Breast epithelium (tissue), 4 donors: ENCODE data around the gene TSPAN4. TPM values are rescaled to one million over a fixed set of nuclear protein-coding genes. Genes with fewer than 3 reads are reported as not detected.

Experiments
- DNase-seq, 2 donors: peaks; one replicate each; pipeline ENCODE4 v3.0.0-alpha.2; 2019; ENCODE audit warnings: low spot score in 2 of 2
- H3K27ac ChIP-seq, 2 donors: fragments of 200-600 bp; sonication (generic) in 1 of 2; one replicate each; pipeline ENCODE4 v1.5.1; 2016 to 2019; ENCODE audit warnings: mild to moderate bottlenecking in 1 of 2
- H3K27me3 ChIP-seq, 2 donors: fragments of 200-600 bp; sonication (generic) in 1 of 2; one replicate each; pipeline versions ENCODE4 v1.5.1 to v1.6.0; 2017 to 2019; ENCODE audit warnings: control low read depth in 1 of 2, mild to moderate bottlenecking in 1 of 2
- H3K36me3 ChIP-seq: fragments of 200-600 bp; one replicate; pipeline ENCODE4 v1.5.1; 2019
- H3K4me1 ChIP-seq, 2 donors: fragments of 200-600 bp; sonication (generic); one replicate each; pipeline ENCODE4 v1.5.1; 2016 to 2019; ENCODE audit warnings: control low read depth in 1 of 2
- H3K4me3 ChIP-seq, 3 donors: fragments of 200-600 bp; sonication (generic); 1 replicate in 2 of 3; 2 replicates in 1 of 3; pipeline ENCODE4 v1.5.1; 2016 to 2019; ENCODE audit warnings: mild to moderate bottlenecking in 3 of 3, moderate library complexity in 2 of 3
- H3K9me3 ChIP-seq, 2 donors: fragments of 200-600 bp; sonication (generic) in 1 of 2; one replicate each; pipeline ENCODE4 v1.5.1; 2016 to 2019; ENCODE audit warnings: control low read depth in 1 of 2
- CTCF ChIP-seq, 3 donors: fragments of 450-650 bp; IDR thresholded peaks; one replicate each; pipeline ENCODE4 v1.5.1; 2016 to 2017; ENCODE audit warnings: antibody characterized with exemption in 3 of 3, mild to moderate bottlenecking in 3 of 3, moderate library complexity in 3 of 3
- POLR2A ChIP-seq: fragments of 450-650 bp; IDR thresholded peaks from one replicate; pipeline ENCODE4 v1.6.1; 2016; ENCODE audit warnings: antibody characterized with exemption, mild to moderate bottlenecking, moderate library complexity
- POLR2AphosphoS5 ChIP-seq, 3 donors: sonication (generic); formaldehyde crosslinking; IDR thresholded peaks; one replicate each; pipeline ENCODE4 v1.6.1; 2017; ENCODE audit warnings: antibody characterized with exemption in 3 of 3
- intact Hi-C: fragments of 100-400 bp; cut with DNase I; formaldehyde crosslinking; loops from one replicate; pipeline ENCODE4 v1.15.1; 2023; ENCODE audit warnings: low total_unique reads
- total RNA-seq, 3 donors: library from RNA; depleted of rRNA; stranded (reverse); fragments of >200 nt; gene quantifications; one replicate each; pipeline ENCODE4 v1.1.0, GENCODE V29; 2016

The TSPAN4 gene
- total RNA-seq, 3 donors from 2014 or later = 72.4 to 217 (median 107) TPM

- H3K36me3 ChIP-seq = no peaks in the 10 kb centered on the region
- H3K4me1 ChIP-seq = peaks cover 0 to 21% of the 10 kb centered on the region in 2 donors
- TF ChIP-seq POLR2A (no peak), POLR2AphosphoS5 (IDR thresholded peaks at IDR 0.05) (no peak), CTCF (IDR thresholded peaks at IDR 0.05) (peak in 1 of 3 donors; percentile 5)
- no peak for DNase-seq
- peak overlapping the region; percentile 97 to 99 for H3K27ac ChIP-seq
- H3K9me3 ChIP-seq = no peaks in the 10 kb centered on the region
- H3K4me3 ChIP-seq = peak overlapping the region; percentile 72 to 98 (median 96)
- H3K27me3 ChIP-seq = no peaks in the 10 kb centered on the region
- intact Hi-C loops = no loop called here
These were observed 34.0 kb upstream of the TSPAN4 start for GRCh38 chr11:808427-809286.

DNA sequence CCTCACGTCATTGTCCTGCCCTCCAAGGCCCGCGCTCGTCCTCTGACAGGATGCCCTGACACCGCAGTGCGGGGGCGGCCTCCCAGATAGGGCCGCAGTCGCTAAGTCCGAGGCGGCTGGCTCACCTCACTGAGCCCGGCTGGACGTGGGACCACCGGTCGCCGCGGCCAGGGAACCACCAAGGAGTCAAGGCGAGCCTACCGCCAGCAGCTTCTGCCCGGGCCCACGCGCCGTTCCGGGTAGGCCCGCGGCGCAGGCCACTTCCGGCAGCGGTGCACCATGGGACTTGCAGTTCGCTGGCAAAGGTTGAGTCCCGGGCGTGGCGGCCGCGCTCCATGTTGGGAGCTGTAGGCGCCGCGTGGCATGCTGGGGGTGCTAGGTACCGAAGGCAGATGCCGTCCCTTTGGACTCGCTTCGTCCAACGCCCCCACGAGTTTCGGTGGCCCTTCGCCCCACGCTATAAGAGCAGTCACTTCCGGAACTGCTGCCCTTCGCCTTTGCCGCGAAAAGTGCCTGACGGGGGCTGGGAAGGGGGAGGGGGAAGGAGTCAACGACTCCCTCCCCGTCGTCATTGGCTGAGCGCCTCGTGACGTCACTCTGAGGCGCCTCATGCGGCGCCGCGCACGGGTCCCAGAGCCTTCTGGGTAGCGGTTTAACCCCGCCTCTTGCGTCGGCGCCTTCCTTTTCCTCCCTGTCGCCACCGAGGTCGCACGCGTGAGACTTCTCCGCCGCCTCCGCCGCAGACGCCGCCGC, 33.2 kb upstream of the TSPAN4 start, which contains the start of gene RPLP2:
Gene RPLP2, plus strand, starts transcription at position 681 of the 753 bp plus-strand sequence. CDS start 268 bp downstream, outside the sequence.
- peak; percentile 98 for DNase-seq
- intact Hi-C loops = no loop called here
- H3K27me3 ChIP-seq = no peaks in the 10 kb centered on the region
- peaks cover 0 to 15% of the 10 kb centered on the region in 2 donors for H3K4me1 ChIP-seq
- peak within 1 kb of the TSS; percentile 72 to 98 (median 96) for H3K4me3 ChIP-seq
- H3K36me3 ChIP-seq = no peaks in the 10 kb centered on the region
- TF ChIP-seq POLR2AphosphoS5 (IDR thresholded peaks at IDR 0.05) = peak; percentile 96 to 98 (median 98)
- TF ChIP-seq CTCF (IDR thresholded peaks at IDR 0.05) = peak in 2 of 3 donors; percentile 1 to 23
- TF ChIP-seq POLR2A = peak; percentile 95
- peak within 1 kb of the TSS; percentile 97 to 99 for H3K27ac ChIP-seq
- H3K9me3 ChIP-seq = no peaks in the 10 kb centered on the region

DNA sequence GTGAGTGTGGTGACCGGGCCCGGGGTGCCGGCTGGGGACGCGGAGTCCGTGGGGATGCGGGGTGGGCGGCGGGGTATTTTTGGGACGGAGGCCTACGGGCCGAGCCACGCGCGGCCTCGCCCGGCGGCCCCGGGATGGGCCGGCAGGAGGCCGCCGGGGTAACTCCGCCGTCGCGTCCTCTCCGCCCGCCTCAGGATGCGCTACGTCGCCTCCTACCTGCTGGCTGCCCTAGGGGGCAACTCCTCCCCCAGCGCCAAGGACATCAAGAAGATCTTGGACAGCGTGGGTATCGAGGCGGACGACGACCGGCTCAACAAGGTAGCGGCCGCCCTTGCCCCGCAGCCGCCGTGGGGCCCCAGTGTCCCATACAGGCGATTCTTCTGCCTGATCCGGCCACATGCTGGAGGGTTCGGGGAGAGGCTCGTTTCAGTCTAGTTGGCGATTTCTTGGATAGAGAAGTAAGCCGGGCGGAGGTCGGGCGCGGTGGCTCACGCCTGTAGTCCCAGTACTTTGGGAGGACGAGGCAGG, 32.5 kb upstream of the TSPAN4 start:
- H3K4me1 ChIP-seq = peaks cover 0 to 11% of the 10 kb centered on the region in 2 donors
- intact Hi-C loops = no loop called here
- no peaks in the 10 kb centered on the region for H3K27me3 ChIP-seq
- peak overlapping the region; percentile 72 to 98 (median 96) for H3K4me3 ChIP-seq
- peak overlapping the region; percentile 97 to 99 for H3K27ac ChIP-seq
- H3K9me3 ChIP-seq = no peaks in the 10 kb centered on the region
- H3K36me3 ChIP-seq = no peaks in the 10 kb centered on the region
- DNase-seq = no peak
- TF ChIP-seq POLR2A = no peak

GRCh38 chr11:811446-812245, 31.0 kb upstream of the TSPAN4 start:
- intact Hi-C loops = no loop called here
- H3K4me1 ChIP-seq = peaks cover 0 to 11% of the 10 kb centered on the region in 2 donors
- TF ChIP-seq POLR2A (no peak), POLR2AphosphoS5 (IDR thresholded peaks at IDR 0.05) (no peak), CTCF (IDR thresholded peaks at IDR 0.05) (no peak)
- peak overlapping the region; percentile 56 to 97 for H3K27ac ChIP-seq
- no peaks in the 10 kb centered on the region for H3K36me3 ChIP-seq
- peak overlapping the region in 1 of 3 donors; percentile 98 for H3K4me3 ChIP-seq
- no peak for DNase-seq
- H3K9me3 ChIP-seq = no peaks in the 10 kb centered on the region
- H3K27me3 ChIP-seq = no peaks in the 10 kb centered on the region

DNA sequence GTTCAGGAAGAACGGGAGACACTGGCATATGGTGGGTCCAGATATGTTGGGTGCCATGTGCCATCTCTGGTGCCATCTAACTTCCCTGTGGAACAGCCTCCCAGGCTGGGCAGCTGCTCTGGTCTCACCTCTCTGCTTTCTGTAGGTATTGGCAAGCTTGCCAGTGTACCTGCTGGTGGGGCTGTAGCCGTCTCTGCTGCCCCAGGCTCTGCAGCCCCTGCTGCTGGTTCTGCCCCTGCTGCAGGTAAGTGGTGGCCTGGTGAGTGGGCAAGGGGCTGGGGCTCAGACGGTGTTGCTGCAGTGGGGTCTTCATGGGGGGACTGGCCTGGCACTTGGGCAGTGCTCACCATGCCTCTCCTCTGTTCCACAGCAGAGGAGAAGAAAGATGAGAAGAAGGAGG, 30.3 kb upstream of the TSPAN4 start:
- Histone ChIP-seq H3K4me1 (peaks cover 0 to 11% of the 10 kb centered on the region in 2 donors), H3K36me3 (no peaks in the 10 kb centered on the region), H3K4me3 (peak overlapping the region in 1 of 3 donors; percentile 21), H3K27me3 (no peaks in the 10 kb centered on the region), H3K9me3 (no peaks in the 10 kb centered on the region), H3K27ac (peak overlapping the region in 1 of 2 donors; percentile 56)
- TF ChIP-seq CTCF (IDR thresholded peaks at IDR 0.05) (no peak), POLR2A (no peak)
- intact Hi-C loops = no loop called here
- DNase-seq = no peak
